Neural cell (in vitro differentiated cells): ENCODE measurements around the gene PARD3B. TPM values are rescaled to one million over a fixed set of nuclear protein-coding genes. Genes with fewer than 3 reads are reported as not detected.

Experiments
- H2AFZ ChIP-seq: fragments of 200-600, 300-800 bp; sonication (generic), shearing (Covaris generic); 2 replicates; pipeline ENCODE4 v1.6.0; 2014; ENCODE audit warnings: low read depth, mild to moderate bottlenecking, antibody characterized with exemption, low read length, moderate library complexity
- H3F3A ChIP-seq: fragments of 200-600 bp; shearing (Covaris generic); 2 replicates; pipeline ENCODE4 v1.6.1; 2016; ENCODE audit warnings: mild to moderate bottlenecking, moderate library complexity, mixed read lengths, antibody characterized with exemption, low read length; ENCODE audit not compliant: insufficient read depth, poor library complexity, severe bottlenecking
- H3K27ac ChIP-seq: fragments of 200-600, 300-800 bp; sonication (generic), shearing (Covaris generic); 2 replicates; pipeline ENCODE4 v1.5.1; 2014; ENCODE audit warnings: mild to moderate bottlenecking, low read length, moderate library complexity
- H3K27me3 ChIP-seq: fragments of 300-800, 200-600 bp; sonication (generic), shearing (Covaris generic); 2 replicates; pipeline ENCODE4 v1.6.0; 2014; ENCODE audit warnings: mild to moderate bottlenecking, low read depth, low read length, moderate library complexity; ENCODE audit not compliant: insufficient read depth
- H3K36me3 ChIP-seq: fragments of 300-800, 200-600 bp; sonication (generic), shearing (Covaris generic); 2 replicates; pipeline ENCODE4 v1.5.1; 2014; ENCODE audit warnings: mild to moderate bottlenecking, antibody characterized with exemption, low read length, moderate library complexity; ENCODE audit not compliant: insufficient read depth
- H3K4me2 ChIP-seq: fragments of 300-800, 200-600 bp; sonication (generic), shearing (Covaris generic); 2 replicates; pipeline ENCODE4 v1.6.0; 2014; ENCODE audit warnings: mild to moderate bottlenecking, low read length
- H3K4me3 ChIP-seq: fragments of 300-800, 200-600 bp; sonication (generic), shearing (Covaris generic); 2 replicates; pipeline ENCODE4 v1.5.1; 2014; ENCODE audit warnings: mild to moderate bottlenecking, low read length, moderate library complexity
- H3K79me2 ChIP-seq: fragments of 200-600 bp; shearing (Covaris generic); replicated peaks from 2 replicates; pipeline ENCODE4 v1.6.0; 2014; ENCODE audit warnings: mild to moderate bottlenecking, low read length, moderate library complexity; ENCODE audit not compliant: insufficient read depth
- H3K9ac ChIP-seq: fragments of 300-800, 200-600 bp; sonication (generic), shearing (Covaris generic); 2 replicates; pipeline ENCODE4 v1.6.1; 2016; ENCODE audit warnings: mild to moderate bottlenecking, low read length, mixed read lengths
- H3K9me2 ChIP-seq: fragments of 200-600 bp; shearing (Covaris generic); 2 replicates; pipeline ENCODE4 v1.6.1; 2016; ENCODE audit warnings: mild to moderate bottlenecking, low read length, mixed read lengths; ENCODE audit not compliant: insufficient read depth
- H3K9me3 ChIP-seq: fragments of 200-600, 300-800 bp; sonication (generic), shearing (Covaris generic); 2 replicates; pipeline ENCODE4 v1.6.1; 2016; ENCODE audit warnings: mild to moderate bottlenecking, mixed run types, low read length, moderate library complexity, mixed read lengths
- H4K20me1 ChIP-seq: fragments of 200-600 bp; shearing (Covaris generic); 2 replicates; pipeline ENCODE4 v1.6.1; 2016; ENCODE audit warnings: mild to moderate bottlenecking, mixed run types; ENCODE audit not compliant: insufficient read depth
- CTCF ChIP-seq: fragments of 450-650 bp; IDR thresholded peaks from 2 replicates; pipeline ENCODE4 v1.5.1; 2014; ENCODE audit warnings: antibody characterized with exemption, mild to moderate bottlenecking, moderate library complexity; ENCODE audit not compliant: poor library complexity, severe bottlenecking
- EP300 ChIP-seq: fragments of 450-650 bp; conservative IDR thresholded peaks from 2 replicates; pipeline ENCODE4 v1.6.1; 2014; ENCODE audit warnings: antibody characterized with exemption, mild to moderate bottlenecking, moderate library complexity; ENCODE audit not compliant: poor library complexity, severe bottlenecking
- EZH2 ChIP-seq: fragments of 200-600, 300-800 bp; shearing (Covaris generic), sonication (generic); IDR thresholded peaks from 2 replicates; pipeline ENCODE4 v1.6.1; 2014; ENCODE audit warnings: antibody characterized with exemption, low read length, borderline replicate concordance, mild to moderate bottlenecking; ENCODE audit not compliant: insufficient read depth, poor library complexity, severe bottlenecking
- MXI1 ChIP-seq: fragments of 450-650 bp; conservative IDR thresholded peaks from 2 replicates; pipeline ENCODE4 v1.6.1; 2014; ENCODE audit warnings: antibody characterized with exemption, mild to moderate bottlenecking; ENCODE audit not compliant: poor library complexity, severe bottlenecking
- POLR2AphosphoS5 ChIP-seq: IDR thresholded peaks from 2 replicates; pipeline ENCODE4 v1.6.1; 2012
- RAD21 ChIP-seq: fragments of 450-650 bp; conservative IDR thresholded peaks from 2 replicates; pipeline ENCODE4 v1.6.1; 2014; ENCODE audit warnings: antibody characterized with exemption, mild to moderate bottlenecking, moderate library complexity
- REST ChIP-seq: IDR thresholded peaks from 2 replicates; pipeline ENCODE4 v1.6.1; 2012; ENCODE audit warnings: borderline replicate concordance
- SMC3 ChIP-seq: fragments of 450-650 bp; conservative IDR thresholded peaks from 2 replicates; pipeline ENCODE4 v1.6.1; 2014; ENCODE audit warnings: antibody characterized with exemption, mild to moderate bottlenecking, moderate library complexity; ENCODE audit not compliant: poor library complexity
- TAF1 ChIP-seq: IDR thresholded peaks from 2 replicates; pipeline ENCODE4 v1.6.1; 2012; ENCODE audit warnings: low read depth
- polyA plus RNA-seq: library from polyadenylated mRNA; depleted of rRNA; stranded (reverse); fragments of >200 nt; gene quantifications from 2 replicates; pipeline ENCODE4 v1.2.3, GENCODE V29; 2014

The PARD3B gene
- polyA plus RNA-seq, 1 donor from 2014 or later: 0.54 TPM

- TF ChIP-seq TAF1 (no peak), RAD21 (no peak), EZH2 (no peak), POLR2AphosphoS5 (no peak), REST (no peak), CTCF (no peak), SMC3 (no peak), EP300 (no peak), MXI1 (no peak)
Measured at GRCh38 chr2:204654669-204655068, 109.4 kb downstream of the PARD3B start.

GRCh38 chr2:204655101-204655500 is 109.8 kb downstream of the PARD3B start:
- H3K27ac ChIP-seq: no peak overlapping the region
- no peak overlapping the region for H3K4me3 ChIP-seq
- no peak overlapping the region for H2AFZ ChIP-seq
- no peaks in the 10 kb centered on the region for H3K27me3 ChIP-seq
- H3F3A ChIP-seq: no peaks in the 10 kb centered on the region
- H3K4me2 ChIP-seq: no peak overlapping the region
- peaks cover 8% of the 10 kb centered on the region for H3K9me3 ChIP-seq
- H4K20me1 ChIP-seq: no peaks in the 10 kb centered on the region
- no peaks in the 10 kb centered on the region for H3K9me2 ChIP-seq
- TF ChIP-seq CTCF (no peak), MXI1 (no peak), REST (no peak), EZH2 (no peak), TAF1 (no peak), RAD21 (no peak), POLR2AphosphoS5 (no peak), SMC3 (no peak), EP300 (no peak)
- no peaks in the 10 kb centered on the region for H3K36me3 ChIP-seq
- H3K79me2 ChIP-seq: no peaks in the 10 kb centered on the region
- no peak overlapping the region for H3K9ac ChIP-seq

More at GRCh38 chr2:204654669-204655068, 109.4 kb downstream of the PARD3B start:
- Histone ChIP-seq H3F3A (no peaks in the 10 kb centered on the region), H3K27ac (no peak overlapping the region), H3K4me2 (no peak overlapping the region), H3K9me3 (peaks cover 8% of the 10 kb centered on the region), H3K36me3 (no peaks in the 10 kb centered on the region), H3K4me3 (no peak overlapping the region), H3K27me3 (no peaks in the 10 kb centered on the region), H3K9ac (no peak overlapping the region), H2AFZ (no peak overlapping the region), H3K79me2 (no peaks in the 10 kb centered on the region), H3K9me2 (no peaks in the 10 kb centered on the region), H4K20me1 (no peaks in the 10 kb centered on the region)
